Motor neuron (in vitro differentiated cells): ENCODE data around the gene ZBTB12. TPM values are rescaled to one million over a fixed set of nuclear protein-coding genes. Genes with fewer than 3 reads are reported as not detected.
"Not testable (repeated sequence)": the region's sequence is repeated elsewhere in the genome, so short reads cannot be mapped to it uniquely, and the experiment has no call there.

Experiments
- ATAC-seq, 8 experiments: fragments of 200-7000 bp; cut with Tn5 transposase; replicated peaks in 6 of 8; 2 replicates each; pipeline ENCODE4 v1.8.0; 2021; ENCODE audit warnings: mild to moderate bottlenecking in 8 of 8, moderate library complexity in 8 of 8
- H3K27ac ChIP-seq, 2 donors: fragments of 250-450 bp; sonication (Bioruptor Pico); 2 replicates each; pipeline ENCODE4 v1.9.0; 2021; ENCODE audit warnings: antibody characterized with exemption in 2 of 2, mild to moderate bottlenecking in 2 of 2, moderate library complexity in 1 of 2
- H3K4me1 ChIP-seq, 2 donors: fragments of 250-450 bp; sonication (Bioruptor Pico); replicated peaks in 1 of 2; 2 replicates each; pipeline ENCODE4 v1.6.1; 2021; ENCODE audit warnings: antibody characterized with exemption in 2 of 2, mild to moderate bottlenecking in 2 of 2, moderate library complexity in 1 of 2
- H3K4me3 ChIP-seq, 5 donors: fragments of 250-450 bp; sonication (Bioruptor Pico); 2 replicates each; pipeline ENCODE4 v1.9.0; 2021; ENCODE audit warnings: antibody characterized with exemption in 5 of 5, mild to moderate bottlenecking in 5 of 5, moderate library complexity in 4 of 5
- WGBS, 10 experiments: fragments of 450-650 bp; shearing (Covaris generic); methylation state at CpG; one replicate each; pipeline ENCODE4 v1.0.0; 2022; 5-methylcytosine and 5-hydroxymethylcytosine counted together
- in situ Hi-C, 9 experiments: fragments of 400-800 bp; cut with MboI; loops; one replicate each; pipeline ENCODE4 v1.15.0; 2021; ENCODE audit warnings: low sequenced_read_pairs in 9 of 9, low pct_unique_long_range_greater_than_20kb in 2 of 9; ENCODE audit not compliant: unreplicated experiment in 9 of 9
- total RNA-seq, 8 experiments: library from RNA; unstranded; fragments of 300-600 nt; gene quantifications; 2 replicates each; pipeline versions ENCODE4 v1.2.3 to v1.2.4, GENCODE V29; 2022

The ZBTB12 gene
- total RNA-seq, 8 experiments from 2014 or later = 1.9 to 34.9 (median 15.9) TPM

- in situ Hi-C loops = no loop called here
Observed at GRCh38 chr6:31935823-31936222, 33.9 kb upstream of the ZBTB12 start.

GRCh38 chr6:31935021-31935420 is 33.1 kb upstream of the ZBTB12 start:
- no peak overlapping the region for H3K27ac ChIP-seq
- in situ Hi-C loops = no loop called here
- no peak overlapping the region for H3K4me3 ChIP-seq
- 29 to 83% (median 67%) methylated on average over 1 to 3 of the region's 3 CpGs; no CpG with 5 or more reads in 1 of the 10 experiments for WGBS, 10 experiments
- H3K4me1 ChIP-seq = no peaks in the 10 kb centered on the region
- no peak for ATAC-seq

More at GRCh38 chr6:31935823-31936222, 33.9 kb upstream of the ZBTB12 start:
- Histone ChIP-seq H3K4me1 (no peaks in the 10 kb centered on the region), H3K27ac (no peak overlapping the region), H3K4me3 (no peak overlapping the region)
- WGBS, 10 experiments = 67 to 80% (median 74%) methylated on average over 1 to 8 of the region's 9 CpGs; no CpG with 5 or more reads in 4 of the 10 experiments
- ATAC-seq = no peak

- no peak for ATAC-seq
- Histone ChIP-seq H3K4me1 (no peaks in the 10 kb centered on the region), H3K27ac (no peak overlapping the region), H3K4me3 (no peak overlapping the region)
- 40 to 83% (median 80%) methylated on average over 1 to 18 of the region's 19 CpGs; no CpG with 5 or more reads in 6 of the 10 experiments for WGBS, 10 experiments
- in situ Hi-C loops = no loop called here
Observed at GRCh38 chr6:31933537-31933936, 31.7 kb upstream of the ZBTB12 start.

GRCh38 chr6:31932137-31932536 is 30.3 kb upstream of the ZBTB12 start:
- H3K4me3 ChIP-seq, H3K4me1 ChIP-seq, ATAC-seq, H3K27ac ChIP-seq, in situ Hi-C loops: not testable (repeated sequence)
- WGBS, 10 experiments = no CpG with 5 or more reads among the region's 32 CpGs

- ATAC-seq = no peak
- Histone ChIP-seq H3K4me3 (no peak overlapping the region), H3K27ac (no peak overlapping the region), H3K4me1 (no peaks in the 10 kb centered on the region)
- in situ Hi-C loops = no loop called here
- 38 to 100% (median 100%) methylated on average over 1 of the region's 1 CpG; no CpG with 5 or more reads in 2 of the 10 experiments for WGBS, 10 experiments
Observed at GRCh38 chr6:31930962-31931361, 29.1 kb upstream of the ZBTB12 start.

GRCh38 chr6:31928672-31928939 is 26.7 kb upstream of the ZBTB12 start:
- in situ Hi-C loops = no loop called here
- no peaks in the 10 kb centered on the region for H3K4me1 ChIP-seq
- WGBS, 10 experiments = 33 to 100% (median 74%) methylated on average over 1 to 7 of the region's 9 CpGs; no CpG with 5 or more reads in 4 of the 10 experiments
- no peak overlapping the region for H3K27ac ChIP-seq
- H3K4me3 ChIP-seq = no peak overlapping the region
- ATAC-seq = no peak

- Histone ChIP-seq H3K4me1 (no peaks in the 10 kb centered on the region), H3K4me3 (no peak overlapping the region), H3K27ac (no peak overlapping the region)
- peak in 1 of 8 experiments; percentile 64 for ATAC-seq
- in situ Hi-C loops = no loop called here
- 63 to 94% (median 76%) methylated on average over 1 to 10 of the region's 11 CpGs; no CpG with 5 or more reads in 2 of the 10 experiments for WGBS, 10 experiments
Observed at GRCh38 chr6:31927863-31928671, 26.2 kb upstream of the ZBTB12 start.

- Histone ChIP-seq H3K4me1 (no peaks in the 10 kb centered on the region), H3K4me3 (no peak within 1 kb of the TSS), H3K27ac (no peak within 1 kb of the TSS)
- peak in 1 of 8 experiments; percentile 77 for ATAC-seq
- 33 to 88% (median 66%) methylated on average over 1 to 8 of the region's 11 CpGs; no CpG with 5 or more reads in 2 of the 10 experiments for WGBS, 10 experiments
- in situ Hi-C loops = no loop called here
Observed at GRCh38 chr6:31927242-31927862, 25.5 kb upstream of the ZBTB12 start, which contains the start of gene C2. Gene C2, plus strand, starts transcription at chr6:31927717. Its CDS starts 36 bp downstream, at chr6:31927753.

GRCh38 chr6:31922942-31923341 is 21.1 kb upstream of the ZBTB12 start:
- no peaks in the 10 kb centered on the region for H3K4me1 ChIP-seq
- peak in 1 of 8 experiments; percentile 30 for ATAC-seq
- no peak overlapping the region for H3K27ac ChIP-seq
- no peak overlapping the region for H3K4me3 ChIP-seq
- in situ Hi-C loops = no loop called here
- WGBS, 10 experiments = 0 to 21% (median 17%) methylated on average over 1 to 5 of the region's 5 CpGs; no CpG with 5 or more reads in 2 of the 10 experiments

- 17 to 88% (median 80%) methylated on average over 1 of the region's 2 CpGs; no CpG with 5 or more reads in 3 of the 10 experiments for WGBS, 10 experiments
- H3K4me1 ChIP-seq = no peaks in the 10 kb centered on the region
- H3K27ac ChIP-seq = no peak overlapping the region
- in situ Hi-C loops = no loop called here
- no peak overlapping the region for H3K4me3 ChIP-seq
- peak in 3 of 8 experiments; percentile 60 to 78 (median 77) for ATAC-seq
Observed at GRCh38 chr6:31920811-31921210, 18.9 kb upstream of the ZBTB12 start.

- H3K27ac ChIP-seq = no peak overlapping the region
- in situ Hi-C loops = no loop called here
- ATAC-seq = no peak
- WGBS, 10 experiments = 40 to 100% (median 84%) methylated on average over 1 to 5 of the region's 6 CpGs; no CpG with 5 or more reads in 1 of the 10 experiments
- H3K4me3 ChIP-seq = no peak overlapping the region
- H3K4me1 ChIP-seq = no peaks in the 10 kb centered on the region
Observed at GRCh38 chr6:31919624-31920303, 17.9 kb upstream of the ZBTB12 start.

- Histone ChIP-seq H3K27ac (no peak overlapping the region), H3K4me1 (no peaks in the 10 kb centered on the region), H3K4me3 (no peak overlapping the region)
- no peak for ATAC-seq
- in situ Hi-C loops = no loop called here
- 17 to 81% (median 70%) methylated on average over 1 to 6 of the region's 8 CpGs; no CpG with 5 or more reads in 3 of the 10 experiments for WGBS, 10 experiments
Observed at GRCh38 chr6:31918069-31918720, 16.3 kb upstream of the ZBTB12 start.
